H4 (cell line): ENCODE measurements around the gene NUDT21. TPM values are rescaled to one million over a fixed set of nuclear protein-coding genes. Genes with fewer than 3 reads are reported as not detected.

Experiments
- DNase-seq: peaks from one replicate; pipeline ENCODE4 v3.0.0-alpha.2; 2015; ENCODE audit warnings: low spot score
- total RNA-seq: library from RNA; depleted of rRNA; stranded (reverse); fragments of >200 nt; shearing (Covaris generic); gene quantifications from 2 replicates; pipeline ENCODE4 v1.2.3, GENCODE V29; 2014

The NUDT21 gene
- total RNA-seq, 1 experiment from 2014 or later, result 147 TPM

DNA sequence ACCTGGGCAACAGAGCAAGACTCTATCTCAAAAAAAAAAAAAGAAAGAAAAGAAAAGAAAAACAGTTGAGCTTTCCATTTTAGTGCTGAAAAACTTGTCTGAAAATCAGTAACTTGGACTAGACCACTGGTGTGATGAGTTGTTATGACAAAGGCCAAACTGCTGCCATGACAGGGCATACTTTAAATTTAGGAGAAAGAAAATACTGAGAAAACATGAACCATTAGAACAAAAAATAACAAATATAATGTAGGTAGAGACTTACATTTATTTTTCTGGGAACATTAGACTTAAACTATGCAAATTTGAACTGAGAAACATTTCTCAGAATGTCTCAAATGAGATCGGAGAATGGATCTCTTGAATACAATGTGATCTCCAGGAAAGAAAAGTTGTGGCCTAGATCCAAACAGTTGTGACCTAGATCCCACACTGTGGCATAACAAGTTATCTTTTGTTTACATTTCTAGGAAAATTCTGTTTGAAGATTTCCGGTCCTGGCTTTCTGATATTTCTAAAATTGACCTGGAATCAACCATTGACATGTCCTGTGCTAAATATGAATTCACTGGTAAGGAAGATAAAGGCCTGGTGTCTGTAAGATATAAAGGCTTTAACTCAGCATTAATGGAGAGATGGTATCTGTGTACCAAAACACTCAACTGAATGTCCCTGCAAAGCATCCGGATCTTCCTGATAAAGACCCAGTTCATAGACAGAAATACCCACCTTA, 11.1 kb upstream of the NUDT21 start:
- DNase-seq, result no peak

DNA sequence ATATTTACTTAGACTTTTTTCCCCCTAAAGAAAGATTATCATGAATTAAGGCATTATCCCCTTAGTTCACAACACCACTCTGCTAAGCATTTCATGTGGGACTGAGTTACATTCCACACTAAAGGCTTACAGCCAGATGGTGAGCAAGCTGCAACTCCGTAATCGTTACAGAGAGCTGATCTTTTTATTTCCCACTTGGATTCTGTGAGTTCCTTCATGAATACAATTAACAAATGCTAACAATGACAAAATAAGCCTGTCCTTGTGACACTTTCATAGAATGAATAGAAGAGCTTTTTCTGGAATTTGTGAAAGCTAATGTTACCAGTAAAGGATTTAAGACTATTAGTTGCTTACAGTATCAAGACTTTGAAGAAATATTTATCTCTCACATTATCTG, 9.0 kb upstream of the NUDT21 start:
- DNase-seq, result no peak

DNA sequence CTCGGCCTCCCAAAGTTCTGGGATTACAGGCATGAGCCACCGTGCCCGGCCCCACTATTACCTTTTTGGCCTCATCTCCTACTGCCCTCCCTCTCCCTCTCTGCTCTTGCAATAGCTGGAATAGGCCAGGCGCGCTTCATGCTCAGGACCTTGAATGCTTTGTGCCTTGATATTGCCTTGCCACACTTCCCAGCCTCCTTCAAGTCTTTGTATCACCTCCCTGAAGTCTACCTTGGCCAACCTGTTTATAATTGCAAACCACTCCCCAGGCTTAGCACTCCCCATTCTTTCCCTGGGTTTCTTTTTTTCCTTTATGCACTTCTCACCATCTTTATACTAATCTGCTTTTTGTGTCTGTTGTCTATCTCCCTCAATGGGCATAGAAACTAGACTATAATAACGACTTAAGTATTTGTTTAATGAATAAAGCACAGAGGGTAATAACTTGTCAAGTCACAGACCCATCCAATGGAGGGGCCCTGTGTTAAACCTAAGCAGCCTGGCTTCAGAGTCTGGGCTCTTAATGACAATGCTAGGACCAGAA, 6.9 kb upstream of the NUDT21 start:
- no peak for DNase-seq

DNA sequence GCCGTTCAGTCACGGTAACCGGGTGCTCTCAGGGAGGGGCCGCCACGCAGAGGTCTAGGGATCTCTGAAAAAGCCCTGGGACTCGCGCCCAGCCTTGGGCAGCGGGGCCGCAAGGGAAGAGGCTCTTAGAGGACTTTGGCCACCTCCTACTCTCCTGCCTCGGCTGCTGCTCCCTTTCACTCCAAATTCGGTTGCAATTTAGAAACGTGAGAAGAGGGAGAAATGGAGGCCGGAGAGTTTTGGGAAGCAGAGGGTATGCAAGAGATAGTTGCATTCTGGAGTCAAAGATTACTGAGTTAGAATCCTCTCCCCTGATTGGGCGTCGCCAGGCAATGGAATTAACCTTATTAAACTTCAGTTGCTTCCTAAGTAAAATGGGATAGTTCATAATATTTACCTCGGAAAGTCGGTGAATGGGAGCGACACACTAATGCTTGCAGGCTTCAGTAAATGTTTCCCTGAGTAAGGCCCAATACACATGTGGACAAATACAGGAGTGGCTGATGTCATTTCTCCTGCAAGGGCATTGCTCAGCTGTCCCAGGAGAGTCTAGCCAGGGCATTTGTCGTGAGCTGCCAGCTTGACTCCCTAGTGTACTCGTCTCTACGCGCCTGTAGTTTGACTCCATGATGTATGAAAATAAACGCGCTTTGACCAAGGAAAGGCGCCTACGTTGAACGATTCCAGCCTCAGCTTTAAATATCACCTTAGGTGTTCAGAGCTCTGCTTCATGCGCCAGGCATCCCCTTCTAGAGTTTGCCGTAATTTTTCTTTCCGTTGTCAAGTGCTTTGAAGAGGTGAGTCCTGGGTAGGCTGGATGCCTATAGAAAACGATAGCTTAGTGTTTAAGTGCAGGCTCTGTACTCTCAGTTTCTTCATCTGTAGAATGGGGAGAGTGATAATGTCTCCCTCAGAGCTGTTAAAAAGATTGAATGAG, 889 bp upstream of the NUDT21 start:
- DNase-seq, result peak; percentile 9

DNA sequence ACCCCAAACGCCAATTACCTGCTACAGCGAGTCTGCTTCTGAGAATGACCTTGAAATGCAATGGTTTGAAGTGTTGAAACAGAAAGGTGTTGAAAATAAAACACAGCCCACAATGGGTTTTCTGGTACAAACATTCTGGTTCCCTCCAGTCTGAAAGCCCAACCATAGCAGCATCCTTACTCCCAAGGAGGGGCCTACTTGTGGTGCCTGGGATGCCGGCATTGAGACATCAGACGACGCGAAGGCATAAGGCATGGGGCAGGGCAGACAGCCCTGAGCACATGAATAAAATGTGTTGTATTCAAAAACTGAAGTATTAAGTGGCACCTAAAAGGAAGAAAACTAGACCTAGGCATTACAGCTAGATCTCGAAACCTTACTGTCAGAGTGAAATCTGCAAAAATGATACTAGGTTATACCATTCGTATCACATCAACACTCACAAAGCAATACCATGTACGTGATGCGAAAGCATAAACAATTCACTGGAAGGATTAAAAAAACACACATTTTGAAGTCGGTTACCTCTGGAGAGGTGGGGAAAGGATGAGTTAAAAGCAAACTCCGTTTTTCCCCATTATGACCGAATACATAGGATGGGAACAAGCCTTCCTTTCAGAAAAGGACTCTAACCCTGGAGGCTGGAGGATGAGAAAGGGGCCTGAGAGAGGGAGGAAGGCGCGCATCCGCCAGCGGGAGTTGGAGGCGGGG, 702 bp downstream of the NUDT21 start:
- DNase-seq, result no peak

DNA sequence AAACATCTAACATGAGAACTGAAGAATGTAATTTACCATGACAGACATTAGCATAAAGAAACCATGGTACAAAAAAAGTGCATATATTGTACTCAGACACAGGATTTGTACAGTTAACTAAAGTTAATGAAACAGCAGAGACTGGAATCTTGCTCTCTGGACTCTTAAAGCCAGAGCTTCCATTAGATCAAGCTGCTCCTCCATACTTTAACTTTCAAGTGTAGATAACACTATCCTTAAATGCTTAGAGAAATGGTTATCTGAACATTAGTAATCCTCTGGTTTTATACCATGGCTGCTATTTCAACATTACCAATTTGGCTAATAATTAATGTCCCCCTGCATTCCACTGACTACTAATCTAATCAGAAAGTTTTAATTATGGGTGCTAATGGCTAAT, 3.1 kb downstream of the NUDT21 start:
- no peak for DNase-seq

DNA sequence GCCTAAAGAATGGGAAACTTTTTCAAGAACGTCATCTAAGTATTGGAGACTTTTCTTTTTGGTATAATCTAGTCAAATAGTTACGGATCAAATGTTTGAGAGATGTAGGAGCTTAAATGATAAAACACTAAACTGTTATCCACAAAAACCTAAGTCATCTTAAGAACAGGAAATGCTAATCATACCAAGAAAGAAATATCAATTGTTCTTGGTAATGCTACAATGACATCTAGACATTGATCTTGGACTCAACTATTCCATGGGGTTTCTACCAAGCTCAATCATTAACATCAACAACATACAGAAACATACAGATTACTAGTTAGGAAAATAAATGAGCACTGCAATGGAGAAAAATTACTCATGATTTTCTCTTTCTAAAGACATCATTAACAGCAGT, 3.8 kb downstream of the NUDT21 start:
- no peak for DNase-seq

DNA sequence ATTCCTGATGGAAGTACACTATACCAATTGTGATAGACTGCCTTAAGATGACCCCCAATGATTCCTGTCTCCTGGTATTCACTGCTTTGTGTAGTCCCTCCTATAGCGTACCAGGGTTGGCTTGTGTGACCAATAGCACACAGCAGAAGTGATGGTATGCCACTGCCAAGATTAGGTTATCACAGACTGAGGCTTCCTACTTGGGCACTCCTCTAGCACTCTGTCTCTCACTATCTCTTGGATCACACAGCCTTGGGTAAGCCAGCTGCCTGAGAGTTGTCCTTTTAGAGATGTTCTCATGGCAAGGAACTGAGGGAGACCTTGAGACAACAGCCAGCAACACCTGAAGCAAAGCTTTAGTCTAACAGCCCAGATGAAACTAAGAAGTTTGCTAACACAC, 13.1 kb downstream of the NUDT21 start:
- DNase-seq, result no peak

DNA sequence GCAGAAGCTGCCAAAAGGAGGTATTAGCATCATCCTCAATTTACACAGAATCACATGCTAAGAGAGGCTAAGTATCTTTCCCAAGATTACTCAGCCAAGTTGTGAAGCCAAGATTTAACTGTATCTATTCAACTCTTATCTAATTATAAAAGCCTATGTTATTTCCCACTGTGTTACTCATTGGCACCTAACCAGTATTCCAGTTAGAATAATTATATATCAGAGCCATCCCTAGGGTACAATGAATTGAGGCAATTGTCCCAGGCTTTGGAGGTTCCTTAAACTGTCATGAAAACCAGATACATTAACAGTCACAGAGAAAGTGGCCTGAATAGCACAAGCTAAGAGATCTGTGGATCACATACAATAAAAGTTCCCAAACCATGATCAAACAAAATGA, 14.9 kb downstream of the NUDT21 start:
- DNase-seq, result no peak

DNA sequence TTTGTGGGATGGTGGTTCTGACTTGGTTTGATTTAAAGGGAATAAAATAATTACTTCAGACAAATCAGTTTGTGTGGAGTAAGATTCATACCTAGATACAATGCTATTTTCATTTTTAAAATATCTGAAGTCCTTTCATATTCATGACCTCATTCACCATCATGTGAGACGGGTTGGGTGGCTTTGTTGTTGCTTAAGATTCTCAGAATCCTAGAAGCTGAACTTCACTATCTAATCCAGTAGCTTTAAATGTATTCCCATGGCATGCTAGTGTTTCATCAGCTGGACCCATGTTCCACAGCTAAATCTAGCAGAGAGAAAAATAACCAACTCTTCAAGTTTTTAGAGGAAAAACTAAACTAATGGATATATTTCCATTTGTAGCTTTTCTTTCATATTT, 23.0 kb downstream of the NUDT21 start:
- no peak for DNase-seq

DNA sequence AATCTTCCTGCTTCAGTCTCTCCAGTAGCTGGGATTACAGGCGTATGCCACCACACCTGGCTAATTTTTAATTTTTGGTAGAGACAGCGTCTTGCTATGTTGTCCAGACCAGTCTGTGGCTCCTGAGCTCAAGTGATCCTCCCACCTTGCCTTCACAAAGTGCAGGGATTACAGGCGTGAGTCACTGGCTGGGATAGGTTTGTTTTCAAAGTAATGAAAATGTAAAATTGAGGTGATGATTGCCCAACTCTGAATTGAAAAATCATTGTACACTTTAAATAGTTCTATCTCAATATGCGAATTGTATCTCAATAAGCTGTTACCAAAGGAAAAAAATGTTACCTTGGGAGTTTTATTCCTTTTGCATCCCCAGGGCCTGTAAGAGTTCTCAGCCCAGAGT, 24.5 kb downstream of the NUDT21 start:
- DNase-seq, result no peak

DNA sequence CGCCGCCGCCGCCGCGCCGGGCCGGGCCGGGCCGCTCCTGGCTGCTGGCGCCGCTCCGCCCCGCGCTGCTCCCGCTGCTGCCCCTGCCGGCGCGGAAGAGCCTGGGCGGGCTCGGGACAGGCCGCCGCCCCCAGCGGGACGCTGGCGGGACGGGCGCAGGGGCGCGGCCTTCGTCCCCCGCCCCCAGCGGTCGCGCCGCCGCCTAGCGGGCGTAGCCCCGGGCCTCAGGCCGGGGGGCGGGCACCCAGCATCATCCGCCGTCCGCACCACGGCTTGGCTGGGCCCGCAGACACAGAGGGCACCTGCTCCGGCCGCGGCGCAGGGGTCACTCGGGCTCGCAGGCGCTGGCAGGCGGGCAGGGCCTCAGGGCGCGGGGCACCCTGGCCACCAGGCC, 25.7 kb downstream of the NUDT21 start, which contains the start of gene AMFR:
TSS of gene AMFR (minus strand) at position 107 of the 394 bp plus-strand sequence. CDS start 218 bp downstream, outside the sequence.
- DNase-seq, result peak; percentile 60

DNA sequence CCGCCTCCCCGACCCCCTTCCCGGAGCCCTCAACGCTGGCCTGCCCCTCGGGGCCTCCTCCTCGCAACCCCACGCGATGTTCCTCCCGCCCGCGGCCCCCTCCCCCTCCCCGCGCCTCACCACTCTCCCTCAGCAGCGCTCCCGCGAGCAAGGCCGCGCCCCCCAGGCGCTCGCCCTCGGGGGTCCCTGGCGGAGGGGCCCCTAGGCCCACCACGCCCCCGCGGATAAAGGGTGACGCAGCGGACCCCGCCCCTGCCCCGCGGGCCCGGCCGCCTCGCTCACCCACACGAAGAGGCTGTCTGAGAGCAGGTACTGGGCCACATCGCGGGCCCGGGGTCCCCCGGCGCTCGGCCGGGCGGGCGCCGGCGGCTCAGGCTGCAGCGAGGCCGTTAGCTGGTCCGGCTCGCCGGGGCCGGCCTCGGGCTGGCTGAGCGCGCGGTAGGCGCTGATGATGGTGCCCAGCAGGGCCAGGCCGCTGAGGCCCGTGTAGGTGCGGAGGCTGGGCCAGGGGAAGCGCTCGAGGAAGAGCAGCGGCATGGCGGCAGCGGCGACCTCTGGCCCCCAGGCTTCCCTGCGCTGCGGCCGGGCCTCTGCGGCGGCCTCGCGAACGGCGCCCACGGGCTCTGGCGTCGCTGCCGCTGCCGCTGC, 26.2 kb downstream of the NUDT21 start:
- no peak for DNase-seq

DNA sequence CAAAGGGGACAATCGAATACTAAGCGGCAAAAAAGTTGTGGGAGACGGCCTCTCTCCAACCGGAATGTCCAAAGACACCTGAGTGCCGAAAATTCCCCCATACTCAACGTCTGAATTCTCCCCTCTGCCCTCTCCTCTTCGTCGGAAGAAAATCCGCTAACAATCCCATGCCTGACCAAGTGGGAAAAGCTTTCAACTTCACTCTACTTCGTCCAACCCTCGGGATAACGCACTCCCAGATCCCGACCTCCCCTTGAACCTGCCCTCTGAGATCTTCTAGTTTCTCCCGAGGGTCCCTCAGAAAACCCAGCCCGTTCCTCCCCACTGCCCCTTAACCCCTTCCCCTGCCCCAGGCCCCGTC, 26.7 kb downstream of the NUDT21 start:
- DNase-seq, result no peak

DNA sequence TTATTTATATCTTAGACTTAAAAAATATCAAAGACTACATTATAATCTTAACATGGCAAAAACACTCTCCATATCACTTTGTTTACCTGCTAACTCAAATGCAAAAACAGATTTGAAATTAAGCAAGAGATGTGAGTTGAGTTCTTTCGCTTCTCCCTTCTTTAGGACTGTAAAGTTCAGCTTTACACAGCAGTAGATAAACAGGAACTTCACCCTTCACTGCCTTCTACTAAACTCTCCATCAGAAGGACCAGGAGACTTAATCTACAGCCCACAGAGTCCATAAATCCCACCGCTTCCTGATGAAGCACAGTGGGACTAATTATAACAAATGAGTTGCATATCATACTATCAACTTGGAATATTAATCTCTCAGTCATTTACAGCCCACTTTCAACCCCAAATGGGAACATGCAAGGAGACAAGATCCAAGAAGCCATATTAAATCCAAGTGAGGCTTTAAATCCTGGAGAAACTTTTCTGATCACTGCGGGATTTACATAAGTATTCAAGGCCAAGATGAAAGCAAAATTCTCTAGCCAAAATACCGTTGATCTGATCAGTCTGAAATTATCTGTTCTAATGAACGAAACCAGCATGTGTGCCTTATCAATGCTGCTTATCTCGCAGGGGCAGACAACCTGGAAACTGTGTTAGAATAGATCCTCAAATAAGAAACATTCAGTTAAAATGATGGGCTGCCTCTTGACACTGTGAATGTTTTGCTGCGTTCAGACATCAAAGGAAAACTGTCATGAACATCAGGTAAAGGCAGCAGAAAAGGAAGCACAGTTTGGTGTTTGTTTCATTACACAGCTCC, 27.3 kb downstream of the NUDT21 start:
- DNase-seq, result no peak

DNA sequence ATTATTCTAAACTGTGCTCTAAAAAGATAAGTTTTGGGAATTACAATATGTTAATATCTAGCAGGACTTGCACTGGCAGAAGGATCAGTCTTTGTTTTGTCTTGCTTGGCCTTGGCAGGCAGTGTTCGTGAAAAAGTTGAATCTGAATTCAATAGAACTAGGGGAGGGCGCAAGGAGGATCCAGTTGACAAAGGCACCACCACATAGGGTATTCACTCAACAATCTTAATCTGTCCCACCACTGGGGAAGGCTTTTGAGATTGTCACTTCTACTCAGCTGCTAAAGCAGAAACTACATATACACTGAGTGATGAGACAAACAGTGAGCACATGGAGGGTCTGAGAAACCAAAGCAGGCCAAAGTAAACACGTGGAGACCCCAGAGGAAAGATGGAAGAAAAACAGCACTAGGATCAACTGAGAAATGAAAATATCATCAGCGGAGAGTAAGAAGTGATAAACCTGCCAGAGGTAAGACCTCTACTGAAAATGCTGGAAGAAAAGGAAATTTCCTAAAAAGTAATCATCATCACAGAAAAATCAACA, 28.2 kb downstream of the NUDT21 start:
- DNase-seq, result no peak

DNA sequence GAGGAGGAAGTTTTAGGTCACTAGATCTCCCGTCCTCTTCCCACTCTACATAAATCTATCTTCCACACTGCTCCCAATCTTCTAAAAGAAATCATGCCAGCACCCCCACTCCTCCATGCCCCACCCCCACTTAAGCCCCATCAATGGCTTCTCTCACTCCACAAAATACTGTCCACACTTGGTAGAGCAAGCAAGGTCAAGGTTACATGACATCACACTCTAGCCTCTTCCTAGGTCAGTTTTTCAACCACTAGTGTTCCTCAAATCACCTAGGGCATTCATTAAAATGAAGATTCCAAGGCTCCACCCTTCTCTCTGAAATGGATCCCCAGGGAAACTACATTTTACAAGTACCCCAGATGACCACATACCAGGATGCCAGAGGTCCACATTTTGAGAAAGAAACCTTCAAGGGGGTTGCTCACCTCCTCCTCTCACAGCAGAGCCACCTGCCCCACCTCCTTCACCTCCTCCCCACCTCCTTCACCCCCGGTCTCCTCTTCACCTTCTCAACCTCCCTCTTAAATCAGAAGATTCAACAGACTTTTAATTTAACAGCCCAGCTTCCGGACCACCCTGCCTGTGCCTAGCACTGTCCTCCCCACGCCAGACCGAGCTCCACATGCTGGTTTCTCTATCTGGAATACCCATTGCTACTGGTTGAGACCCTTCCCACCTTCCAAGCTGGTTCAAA, 29.0 kb downstream of the NUDT21 start:
- DNase-seq, result no peak

DNA sequence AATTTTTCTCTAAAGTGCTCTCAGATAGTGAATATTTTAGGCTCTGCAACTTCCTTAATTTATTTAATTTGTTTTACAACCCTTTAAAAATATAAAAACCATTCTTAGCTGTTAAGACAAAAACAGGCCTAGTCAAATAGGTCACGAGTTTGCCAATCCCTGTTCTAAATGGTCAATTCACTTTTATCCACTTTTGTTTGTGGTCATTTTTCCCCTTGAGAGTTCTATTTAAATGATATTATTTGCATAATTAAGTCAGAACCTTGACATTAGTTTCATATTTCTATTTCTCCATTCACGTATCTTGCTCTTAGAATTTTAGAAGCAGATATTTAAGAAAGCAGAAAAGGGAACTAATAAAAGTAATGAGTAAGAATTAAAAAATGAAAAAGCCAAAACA, 29.8 kb downstream of the NUDT21 start:
- no peak for DNase-seq

DNA sequence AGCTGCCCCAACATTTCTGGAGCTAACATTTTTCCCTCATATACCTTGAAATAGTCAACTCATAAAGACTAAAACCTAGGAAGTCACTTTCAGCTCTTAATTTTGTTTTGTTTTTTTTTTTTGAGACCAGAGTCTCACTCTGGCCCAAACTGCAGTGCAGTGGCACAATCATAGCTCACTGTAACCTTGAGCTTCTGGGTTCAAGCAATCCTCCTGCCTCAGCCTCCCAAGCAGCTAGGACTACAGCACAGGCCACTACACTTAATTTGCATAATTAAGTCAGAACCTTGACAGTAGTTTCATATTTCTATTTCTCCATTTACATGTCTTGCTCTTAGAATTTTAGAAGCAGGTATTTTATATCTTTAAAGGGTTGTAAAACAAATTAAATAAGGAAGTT, 30.5 kb downstream of the NUDT21 start:
- no peak for DNase-seq
